Caco-2 (cell line): Measurements from ENCODE around the gene GPR87. TPM values are rescaled to one million over a fixed set of nuclear protein-coding genes. Genes with fewer than 3 reads are reported as not detected.

Experiments used
- BruUV-seq: library from RNA; stranded (reverse); fragments of 400-500 nt; replicated peaks from 2 replicates; lab custom pipeline; 2021; lab: Mats Ljungman, UMichigan
- CTCF ChIA-PET: fragments of 300-600 bp; sonication (Branson Sonifier 250); formaldehyde crosslinking; loops from one replicate; lab custom pipeline; 2022; ENCODE audit warnings: antibody characterized with exemption; lab: Charles Lee
- POLR2A ChIA-PET: fragments of 300-600 bp; sonication (Branson Sonifier 250); formaldehyde crosslinking; loops from one replicate; lab custom pipeline; 2022; ENCODE audit warnings: antibody characterized with exemption; lab: Charles Lee
- DNase-seq, 2 experiments: peaks; one replicate each; pipeline versions ENCODE4 v3.0.0 to v3.0.0-alpha.2; 2020 to 2022
- H3K27me3 ChIP-seq: replicated peaks from 2 replicates; pipeline ENCODE4 v1.6.0; 2011; ENCODE audit warnings: low read length; ENCODE audit not compliant: control insufficient read depth, insufficient read depth
- H3K36me3 ChIP-seq: 2 replicates; pipeline ENCODE4 v1.5.1; 2011; ENCODE audit warnings: low read length; ENCODE audit not compliant: control insufficient read depth, insufficient read depth
- H3K4me1 ChIP-seq: fragments of 250-450 bp; sonication (Bioruptor Pico); 2 replicates; pipeline ENCODE4 v1.5.1; 2020; ENCODE audit warnings: mild to moderate bottlenecking
- H3K4me3 ChIP-seq: 2 replicates; pipeline ENCODE4 v1.5.1; 2011; ENCODE audit warnings: low read depth, mild to moderate bottlenecking, control low read depth, low read length
- H3K9me3 ChIP-seq: fragments of 250-450 bp; sonication (Bioruptor Pico); 2 replicates; pipeline ENCODE4 v1.5.1; 2020; ENCODE audit warnings: mild to moderate bottlenecking, moderate library complexity
- H3K27ac Mint-ChIP-seq: one replicate; pipeline ENCODE4 v1.8.0; 2022; ENCODE audit warnings: mixed read lengths; ENCODE audit not compliant: unreplicated experiment
- H3K27me3 Mint-ChIP-seq: one replicate; pipeline ENCODE4 v1.8.0; 2022; ENCODE audit warnings: mixed read lengths; ENCODE audit not compliant: insufficient read depth, unreplicated experiment
- H3K36me3 Mint-ChIP-seq: one replicate; pipeline ENCODE4 v1.8.0; 2022; ENCODE audit warnings: mild to moderate bottlenecking, mixed read lengths; ENCODE audit not compliant: insufficient read depth, unreplicated experiment
- H3K4me1 Mint-ChIP-seq: one replicate; pipeline ENCODE4 v1.8.0; 2022; ENCODE audit warnings: low read depth, mixed read lengths; ENCODE audit not compliant: unreplicated experiment
- H3K4me3 Mint-ChIP-seq: one replicate; pipeline ENCODE4 v1.8.0; 2022; ENCODE audit warnings: mild to moderate bottlenecking, moderate library complexity, mixed read lengths; ENCODE audit not compliant: unreplicated experiment
- H3K9me3 Mint-ChIP-seq: one replicate; pipeline ENCODE4 v1.8.0; 2022; ENCODE audit warnings: mixed read lengths; ENCODE audit not compliant: unreplicated experiment
- CTCF ChIP-seq, 2 experiments: fragments of 200-600 bp in 1 of 2; IDR thresholded peaks; 1 replicate in 1 of 2; 2 replicates in 1 of 2; pipeline versions ENCODE4 v1.5.1 to v1.8.0; 2011 to 2022; ENCODE audit warnings: antibody characterized with exemption in 1 of 2, control low read depth in 1 of 2, inconsistent platforms in 1 of 2, low read depth in 1 of 2, low read length in 1 of 2, mild to moderate bottlenecking in 1 of 2, moderate library complexity in 1 of 2; ENCODE audit not compliant: insufficient read depth in 1 of 2, severe bottlenecking in 1 of 2, unreplicated experiment in 1 of 2
- intact Hi-C: fragments of 100-400 bp; cut with micrococcal nuclease; formaldehyde crosslinking; loops from one replicate; pipeline ENCODE4 v1.10.0; 2022; ENCODE audit not compliant: unreplicated experiment
- total RNA-seq: library from RNA; stranded (reverse); gene quantifications from 2 replicates; pipeline ENCODE4 v1.2.3, GENCODE V29; 2022

The GPR87 gene
- total RNA-seq, 1 experiment from 2014 or later = 0.18 TPM

- TF ChIP-seq CTCF (IDR thresholded peaks at IDR 0.05; ENCODE audit: insufficient read depth in 1 of 2, low read depth in 1 of 2, low read length in 1 of 2, severe bottlenecking in 1 of 2, unreplicated experiment in 1 of 2) = no peak
- Mint-ChIP-seq H3K27ac (no peak overlapping the region), H3K27me3 (no peaks in the 10 kb centered on the region), H3K9me3 (no peaks in the 10 kb centered on the region), H3K4me1 (no peaks in the 10 kb centered on the region), H3K4me3 (no peak overlapping the region), H3K36me3 (no peaks in the 10 kb centered on the region)
- ChIA-PET POLR2A (no interaction called here), CTCF (no interaction called here)
- intact Hi-C loops = no loop called here
- no peaks in the 10 kb centered on the region for H3K9me3 ChIP-seq
- BruUV-seq = no TSS peak
- H3K4me1 ChIP-seq = no peaks in the 10 kb centered on the region
- no peak for DNase-seq
- no peaks in the 10 kb centered on the region for H3K36me3 ChIP-seq
- no peak overlapping the region for H3K4me3 ChIP-seq
- no peaks in the 10 kb centered on the region for H3K27me3 ChIP-seq
These were observed 53.6 kb downstream of the GPR87 start for GRCh38 chr3:151262871-151263525.

- H3K9me3 ChIP-seq = no peaks in the 10 kb centered on the region
- no TSS peak for BruUV-seq
- Mint-ChIP-seq H3K27ac (no peak overlapping the region), H3K36me3 (no peaks in the 10 kb centered on the region), H3K4me3 (no peak overlapping the region), H3K27me3 (no peaks in the 10 kb centered on the region), H3K4me1 (no peaks in the 10 kb centered on the region), H3K9me3 (no peaks in the 10 kb centered on the region)
- no peaks in the 10 kb centered on the region for H3K27me3 ChIP-seq
- TF ChIP-seq CTCF (IDR thresholded peaks at IDR 0.05; ENCODE audit: insufficient read depth in 1 of 2, low read depth in 1 of 2, low read length in 1 of 2, severe bottlenecking in 1 of 2, unreplicated experiment in 1 of 2) = no peak
- intact Hi-C loops = no loop called here
- no peaks in the 10 kb centered on the region for H3K36me3 ChIP-seq
- CTCF ChIA-PET = no interaction called here
- H3K4me3 ChIP-seq = no peak overlapping the region
- POLR2A ChIA-PET = no interaction called here
- no peak for DNase-seq
- H3K4me1 ChIP-seq = no peaks in the 10 kb centered on the region
These were observed 57.0 kb downstream of the GPR87 start for GRCh38 chr3:151259664-151260063.

GRCh38 chr3:151256749-151257148 lies 59.9 kb downstream of the GPR87 start:
- no TSS peak for BruUV-seq
- H3K36me3 ChIP-seq = no peaks in the 10 kb centered on the region
- no peak for TF ChIP-seq CTCF (IDR thresholded peaks at IDR 0.05; ENCODE audit: insufficient read depth in 1 of 2, low read depth in 1 of 2, low read length in 1 of 2, severe bottlenecking in 1 of 2, unreplicated experiment in 1 of 2)
- H3K4me1 Mint-ChIP-seq = no peaks in the 10 kb centered on the region
- no peaks in the 10 kb centered on the region for H3K9me3 ChIP-seq
- H3K27me3 ChIP-seq = no peaks in the 10 kb centered on the region
- H3K36me3 Mint-ChIP-seq = no peaks in the 10 kb centered on the region
- no peaks in the 10 kb centered on the region for H3K4me1 ChIP-seq
- intact Hi-C loops = no loop called here
- H3K9me3 Mint-ChIP-seq = no peaks in the 10 kb centered on the region
- H3K27ac Mint-ChIP-seq = no peak overlapping the region
- ChIA-PET CTCF (no interaction called here), POLR2A (no interaction called here)
- DNase-seq = no peak
- no peaks in the 10 kb centered on the region for H3K27me3 Mint-ChIP-seq
- no peak overlapping the region for H3K4me3 Mint-ChIP-seq
- H3K4me3 ChIP-seq = no peak overlapping the region
